Measurements from ENCODE around the gene PHF1. TPM values are rescaled to one million over a fixed set of nuclear protein-coding genes. Genes with fewer than 3 reads are reported as not detected.

PHF1 gene
- total RNA-seq, 2 donors from 2014 or later = 98.2 to 132 TPM

- peak; percentile 26 for DNase-seq (ENCODE audit: low spot score)
- TF ChIP-seq POLR2AphosphoS5 (IDR thresholded peaks at IDR 0.05) = peak; percentile 18
- TF ChIP-seq CTCF (IDR thresholded peaks at IDR 0.05) = no peak
- H3K27ac ChIP-seq = no peak overlapping the region
- H3K27me3 ChIP-seq (replicated peaks; ENCODE audit: insufficient read depth) = no peaks in the 10 kb centered on the region
- H3K4me3 ChIP-seq = no peak overlapping the region
- 5% methylated on average over 10 of the region's 12 CpGs for WGBS
- intact Hi-C loops (cut with DNase I) = loop anchor here (10.0 kb wide), 1 partner anchor 144 kb away; no protein-coding TSS in a partner anchor
- H3K4me1 ChIP-seq (replicated peaks) = no peaks in the 10 kb centered on the region
- no peaks in the 10 kb centered on the region for H3K36me3 ChIP-seq
- no peaks in the 10 kb centered on the region for H3K9me3 ChIP-seq
These were observed 20.4 kb downstream of the PHF1 start for GRCh38 chr6:33430991-33431879.

- DNase-seq (ENCODE audit: low spot score) = no peak
- no peaks in the 10 kb centered on the region for H3K4me1 ChIP-seq (replicated peaks)
- no peak overlapping the region for H3K27ac ChIP-seq
- intact Hi-C loops (cut with DNase I) = loop anchor here (10.0 kb wide), 1 partner anchor 143 kb away; no protein-coding TSS in a partner anchor
- H3K36me3 ChIP-seq = no peaks in the 10 kb centered on the region
- H3K9me3 ChIP-seq = no peaks in the 10 kb centered on the region
- H3K4me3 ChIP-seq = no peak overlapping the region
- no peaks in the 10 kb centered on the region for H3K27me3 ChIP-seq (replicated peaks; ENCODE audit: insufficient read depth)
- 65% methylated on average over 12 of the region's 12 CpGs for WGBS
- TF ChIP-seq POLR2AphosphoS5 (IDR thresholded peaks at IDR 0.05) (no peak), POLR2A (IDR thresholded peaks at IDR 0.05) (no peak)
These were observed 21.2 kb downstream of the PHF1 start for GRCh38 chr6:33431880-33432541.

GRCh38 chr6:33432546-33432945, 21.7 kb downstream of the PHF1 start:
- H3K4me1 ChIP-seq (replicated peaks) = no peaks in the 10 kb centered on the region
- H3K36me3 ChIP-seq = peaks cover under 1 to 2% of the 10 kb centered on the region in 2 donors
- no peaks in the 10 kb centered on the region for H3K27me3 ChIP-seq (replicated peaks; ENCODE audit: insufficient read depth)
- WGBS = 70% methylated on average over 10 of the region's 10 CpGs
- no peak for DNase-seq (ENCODE audit: low spot score)
- TF ChIP-seq POLR2A (IDR thresholded peaks at IDR 0.05) (no peak), CTCF (IDR thresholded peaks at IDR 0.05) (no peak), POLR2AphosphoS5 (IDR thresholded peaks at IDR 0.05) (no peak)
- no peak overlapping the region for H3K27ac ChIP-seq
- no peak overlapping the region for H3K4me3 ChIP-seq
- H3K9me3 ChIP-seq = no peaks in the 10 kb centered on the region
- intact Hi-C loops (cut with DNase I) = loop anchor here (10.0 kb wide), 1 partner anchor 142 kb away; no protein-coding TSS in a partner anchor

GRCh38 chr6:33433001-33433543, 22.3 kb downstream of the PHF1 start:
- Histone ChIP-seq H3K9me3 (no peaks in the 10 kb centered on the region), H3K27ac (no peak overlapping the region), H3K36me3 (peaks cover 2 to 7% of the 10 kb centered on the region in 2 donors), H3K4me3 (no peak overlapping the region), H3K27me3 (replicated peaks; ENCODE audit: insufficient read depth) (no peaks in the 10 kb centered on the region), H3K4me1 (replicated peaks) (no peaks in the 10 kb centered on the region)
- WGBS = 94% methylated on average over 1 of the region's 1 CpG
- intact Hi-C loops (cut with DNase I) = loop anchor here (10.0 kb wide), 1 partner anchor 142 kb away; no protein-coding TSS in a partner anchor
- no peak for TF ChIP-seq CTCF (IDR thresholded peaks at IDR 0.05)
- no peak for TF ChIP-seq POLR2A (IDR thresholded peaks at IDR 0.05)
- no peak for TF ChIP-seq POLR2AphosphoS5 (IDR thresholded peaks at IDR 0.05)
- no peak for DNase-seq (ENCODE audit: low spot score)

GRCh38 chr6:33433544-33434191, 22.9 kb downstream of the PHF1 start:
- 27% methylated on average over 16 of the region's 17 CpGs for WGBS
- peaks cover 2 to 9% of the 10 kb centered on the region in 2 donors for H3K36me3 ChIP-seq
- no peak overlapping the region for H3K4me3 ChIP-seq
- intact Hi-C loops (cut with DNase I) = loop anchor here (10.0 kb wide), 1 partner anchor 141 kb away; no protein-coding TSS in a partner anchor
- H3K27me3 ChIP-seq (replicated peaks; ENCODE audit: insufficient read depth) = no peaks in the 10 kb centered on the region
- TF ChIP-seq POLR2A (IDR thresholded peaks at IDR 0.05) = no peak
- no peak for TF ChIP-seq POLR2AphosphoS5 (IDR thresholded peaks at IDR 0.05)
- no peak for TF ChIP-seq CTCF (IDR thresholded peaks at IDR 0.05)
- DNase-seq (ENCODE audit: low spot score) = no peak
- no peak overlapping the region for H3K27ac ChIP-seq
- no peaks in the 10 kb centered on the region for H3K9me3 ChIP-seq
- no peaks in the 10 kb centered on the region for H3K4me1 ChIP-seq (replicated peaks)

Measured in prostate gland (tissue), 2 donors.